ENCODE results near the gene FILIP1L.

Gene FILIP1L

DNA sequence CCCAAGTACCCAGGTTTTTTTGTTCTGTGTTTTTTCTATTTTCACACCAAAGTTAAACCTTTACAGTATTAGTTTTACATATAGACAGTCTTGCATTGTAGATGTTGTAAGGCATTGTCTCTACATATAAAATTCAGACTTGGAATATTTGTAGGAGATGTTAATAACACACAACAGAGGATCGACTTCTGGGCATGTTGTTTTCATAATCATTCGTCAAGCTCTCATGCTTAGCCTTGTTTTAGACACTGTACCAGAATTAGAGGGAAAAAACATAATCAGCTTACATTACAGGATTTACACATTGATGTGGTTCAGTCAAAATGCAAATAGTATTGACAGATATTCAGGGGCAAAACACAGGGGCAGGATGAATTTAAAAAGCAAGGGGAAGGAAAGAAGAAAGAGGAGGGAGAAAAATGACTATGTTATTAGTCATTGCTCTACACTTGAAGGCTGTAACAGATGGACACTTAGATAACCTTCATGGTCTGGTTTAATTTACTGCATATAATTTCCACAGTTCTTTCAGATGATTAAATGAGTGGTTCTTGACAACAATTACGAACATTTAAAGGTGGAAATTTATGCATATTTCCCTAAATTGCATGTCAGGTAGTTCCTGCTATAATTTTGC lies 289.2 kb downstream of the FILIP1L start:
- TF ChIP-seq ISL1 (CRISPR knock-in tag; IDR thresholded peaks at IDR 0.05) (peak; percentile 65), ZFP3 (CRISPR knock-in tag; IDR thresholded peaks at IDR 0.05) (no peak), ZC3H10 (CRISPR knock-in tag; IDR thresholded peaks at IDR 0.05) (no peak), TOX (CRISPR knock-in tag; IDR thresholded peaks at IDR 0.05; ENCODE audit: borderline replicate concordance) (no peak)
- ATAC-seq, result peak; percentile 83

DNA sequence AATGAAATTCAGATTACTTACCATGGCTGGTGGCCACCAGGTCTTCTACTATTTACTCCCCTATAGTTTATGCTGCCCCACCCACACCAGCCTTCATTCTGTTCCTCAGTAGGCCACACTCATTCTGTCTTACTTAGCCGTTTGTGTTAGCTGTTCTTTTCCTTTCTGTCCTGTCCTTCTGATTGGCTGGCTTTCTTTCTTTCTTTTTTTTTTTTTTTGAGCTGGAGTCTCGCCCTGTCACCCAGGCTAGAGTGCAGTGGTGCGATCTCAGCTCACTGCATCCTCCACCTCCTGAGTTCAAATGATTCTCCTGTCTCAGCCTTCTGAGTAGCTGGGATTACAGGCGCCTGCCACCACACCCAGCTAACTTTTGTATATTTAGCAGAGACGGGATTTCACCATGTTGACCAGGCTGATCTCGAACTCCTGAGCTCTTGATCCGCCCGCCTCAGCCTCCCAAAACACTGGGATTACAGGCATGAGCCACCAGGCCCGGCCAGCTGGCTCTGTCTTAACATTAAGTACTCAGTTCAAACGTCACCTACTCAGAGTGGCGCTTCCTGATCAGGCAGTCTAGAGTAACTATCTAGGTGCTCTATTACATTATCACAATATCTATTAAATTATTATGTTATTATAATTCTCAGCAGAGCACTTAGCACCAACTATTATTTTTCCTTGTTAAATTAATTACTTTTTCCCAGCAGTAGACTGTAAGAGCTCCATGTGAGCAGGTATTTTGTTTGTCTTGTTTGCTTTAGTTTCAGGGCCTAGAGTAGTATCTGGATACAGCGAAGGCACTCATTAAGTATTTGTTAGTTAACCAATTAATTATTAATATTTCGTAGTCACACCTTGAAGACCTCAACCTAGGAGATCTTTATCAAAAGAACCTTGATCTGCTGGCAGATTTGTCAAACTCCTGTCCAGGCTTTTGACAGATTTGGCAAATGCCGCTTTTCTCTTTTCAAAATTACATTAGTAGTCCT lies 290.3 kb downstream of the FILIP1L start:
- TF ChIP-seq, protein P1, sequence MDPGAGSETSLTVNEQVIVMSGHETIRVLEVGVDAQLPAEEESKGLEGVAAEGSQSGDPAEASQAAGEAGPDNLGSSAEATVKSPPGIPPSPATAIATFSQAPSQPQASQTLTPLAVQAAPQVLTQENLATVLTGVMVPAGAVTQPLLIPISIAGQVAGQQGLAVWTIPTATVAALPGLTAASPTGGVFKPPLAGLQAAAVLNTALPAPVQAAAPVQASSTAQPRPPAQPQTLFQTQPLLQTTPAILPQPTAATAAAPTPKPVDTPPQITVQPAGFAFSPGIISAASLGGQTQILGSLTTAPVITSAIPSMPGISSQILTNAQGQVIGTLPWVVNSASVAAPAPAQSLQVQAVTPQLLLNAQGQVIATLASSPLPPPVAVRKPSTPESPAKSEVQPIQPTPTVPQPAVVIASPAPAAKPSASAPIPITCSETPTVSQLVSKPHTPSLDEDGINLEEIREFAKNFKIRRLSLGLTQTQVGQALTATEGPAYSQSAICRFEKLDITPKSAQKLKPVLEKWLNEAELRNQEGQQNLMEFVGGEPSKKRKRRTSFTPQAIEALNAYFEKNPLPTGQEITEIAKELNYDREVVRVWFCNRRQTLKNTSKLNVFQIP (CRISPR knock-in tag; IDR thresholded peaks at IDR 0.05; ENCODE audit: borderline replicate concordance, low read depth), result no peak
- TF ChIP-seq ZNF8 (CRISPR knock-in tag; IDR thresholded peaks at IDR 0.05) (no peak), TCF4 (CRISPR knock-in tag; IDR thresholded peaks at IDR 0.05; ENCODE audit: borderline replicate concordance) (no peak), ISL1 (CRISPR knock-in tag; IDR thresholded peaks at IDR 0.05) (no peak)
- peak; percentile 34 for ATAC-seq

DNA sequence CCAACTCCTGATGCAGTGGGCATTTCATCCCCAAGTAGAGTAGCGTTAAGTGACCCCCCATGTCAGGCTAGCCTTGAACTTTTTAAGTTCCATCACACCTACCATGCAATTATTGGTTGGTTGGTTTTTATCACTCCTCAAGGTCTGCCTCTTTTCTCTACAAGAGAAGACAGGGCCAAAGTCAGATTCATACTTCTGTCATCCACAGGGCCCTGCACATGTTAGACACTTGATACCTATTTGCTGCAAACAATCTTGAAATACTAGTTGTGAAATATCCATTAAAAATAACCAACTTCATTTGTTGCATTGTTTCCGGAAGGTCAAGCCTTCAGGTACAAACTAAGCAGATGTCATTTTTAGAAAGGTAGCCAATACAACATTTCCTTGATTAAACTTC lies 295.5 kb downstream of the FILIP1L start:
- no peak for TF ChIP-seq ZFP3 (CRISPR knock-in tag; IDR thresholded peaks at IDR 0.05)
- TF ChIP-seq, protein P2, sequence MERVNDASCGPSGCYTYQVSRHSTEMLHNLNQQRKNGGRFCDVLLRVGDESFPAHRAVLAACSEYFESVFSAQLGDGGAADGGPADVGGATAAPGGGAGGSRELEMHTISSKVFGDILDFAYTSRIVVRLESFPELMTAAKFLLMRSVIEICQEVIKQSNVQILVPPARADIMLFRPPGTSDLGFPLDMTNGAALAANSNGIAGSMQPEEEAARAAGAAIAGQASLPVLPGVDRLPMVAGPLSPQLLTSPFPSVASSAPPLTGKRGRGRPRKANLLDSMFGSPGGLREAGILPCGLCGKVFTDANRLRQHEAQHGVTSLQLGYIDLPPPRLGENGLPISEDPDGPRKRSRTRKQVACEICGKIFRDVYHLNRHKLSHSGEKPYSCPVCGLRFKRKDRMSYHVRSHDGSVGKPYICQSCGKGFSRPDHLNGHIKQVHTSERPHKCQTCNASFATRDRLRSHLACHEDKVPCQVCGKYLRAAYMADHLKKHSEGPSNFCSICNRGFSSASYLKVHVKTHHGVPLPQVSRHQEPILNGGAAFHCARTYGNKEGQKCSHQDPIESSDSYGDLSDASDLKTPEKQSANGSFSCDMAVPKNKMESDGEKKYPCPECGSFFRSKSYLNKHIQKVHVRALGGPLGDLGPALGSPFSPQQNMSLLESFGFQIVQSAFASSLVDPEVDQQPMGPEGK (CRISPR knock-in tag; IDR thresholded peaks at IDR 0.05; ENCODE audit: borderline replicate concordance), result no peak
- TF ChIP-seq ZFP30 (CRISPR knock-in tag; IDR thresholded peaks at IDR 0.05), result no peak
- no peak for TF ChIP-seq ZNF70 (CRISPR knock-in tag; IDR thresholded peaks at IDR 0.05)
- TF ChIP-seq OSR1 (CRISPR knock-in tag; IDR thresholded peaks at IDR 0.05), result no peak
- TF ChIP-seq GLIS3 (CRISPR knock-in tag; IDR thresholded peaks at IDR 0.05), result no peak
- no peak for TF ChIP-seq PPARA (CRISPR knock-in tag; IDR thresholded peaks at IDR 0.05; ENCODE audit: borderline replicate concordance)
- no peak for TF ChIP-seq TOX (CRISPR knock-in tag; IDR thresholded peaks at IDR 0.05; ENCODE audit: borderline replicate concordance)
- TF ChIP-seq ESRRG (CRISPR knock-in tag; IDR thresholded peaks at IDR 0.05), result no peak
- ATAC-seq, result no peak

DNA sequence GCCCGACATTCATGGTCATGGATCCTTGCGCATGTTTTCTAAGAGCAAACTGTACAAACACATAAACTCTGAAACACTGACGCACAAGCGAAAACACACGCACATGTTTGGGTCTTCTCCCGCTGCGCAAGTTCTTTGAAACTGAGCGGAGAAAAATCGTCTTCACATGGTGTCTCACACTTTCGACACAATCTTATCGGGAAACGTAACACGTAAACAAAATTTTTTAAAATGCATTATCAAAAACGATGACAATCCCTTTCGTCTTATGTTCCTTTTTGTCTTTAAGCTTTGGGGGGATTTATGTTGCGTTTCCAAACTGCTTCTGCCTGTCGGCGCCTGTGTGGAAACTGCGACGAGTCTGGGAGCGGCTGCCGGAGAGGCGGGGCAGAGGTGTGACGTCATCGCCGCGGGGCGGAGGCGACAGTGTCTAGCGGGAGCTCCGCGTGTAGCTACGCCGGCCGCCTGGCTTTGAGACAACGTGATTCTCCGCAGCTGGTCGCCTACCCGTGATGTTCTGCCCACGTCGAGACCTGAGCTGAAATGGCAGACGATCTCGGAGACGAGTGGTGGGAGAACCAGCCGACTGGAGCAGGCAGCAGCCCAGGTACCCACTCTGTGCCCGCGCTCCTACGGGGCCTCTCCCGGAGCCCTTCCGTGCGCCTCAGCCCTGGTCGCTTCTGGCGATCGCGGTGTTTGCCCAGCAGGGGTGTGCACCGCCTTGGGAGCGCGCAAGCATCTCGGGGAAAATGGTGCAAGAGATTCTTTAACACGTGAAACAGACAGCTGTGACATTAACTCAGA lies 296.7 kb downstream of the FILIP1L start, which contains the start of gene CMSS1:
Gene CMSS1 (plus strand): TSS at position 426 of the 804 bp plus-strand sequence.
- peak; percentile 97 for ATAC-seq
- TF ChIP-seq, protein P3, sequence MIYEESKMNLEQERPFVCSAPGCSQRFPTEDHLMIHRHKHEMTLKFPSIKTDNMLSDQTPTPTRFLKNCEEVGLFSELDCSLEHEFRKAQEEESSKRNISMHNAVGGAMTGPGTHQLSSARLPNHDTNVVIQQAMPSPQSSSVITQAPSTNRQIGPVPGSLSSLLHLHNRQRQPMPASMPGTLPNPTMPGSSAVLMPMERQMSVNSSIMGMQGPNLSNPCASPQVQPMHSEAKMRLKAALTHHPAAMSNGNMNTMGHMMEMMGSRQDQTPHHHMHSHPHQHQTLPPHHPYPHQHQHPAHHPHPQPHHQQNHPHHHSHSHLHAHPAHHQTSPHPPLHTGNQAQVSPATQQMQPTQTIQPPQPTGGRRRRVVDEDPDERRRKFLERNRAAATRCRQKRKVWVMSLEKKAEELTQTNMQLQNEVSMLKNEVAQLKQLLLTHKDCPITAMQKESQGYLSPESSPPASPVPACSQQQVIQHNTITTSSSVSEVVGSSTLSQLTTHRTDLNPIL (CRISPR knock-in tag; IDR thresholded peaks at IDR 0.05; ENCODE audit: low read depth), result no peak
- peak; percentile 77 for TF ChIP-seq SNAI2 (CRISPR knock-in tag; IDR thresholded peaks at IDR 0.05)
- peak; percentile 30; the same call in 1 of the 2 replicates for TF ChIP-seq TCF4 (CRISPR knock-in tag; IDR thresholded peaks at IDR 0.05; ENCODE audit: borderline replicate concordance)
- no peak for TF ChIP-seq ISL1 (CRISPR knock-in tag; IDR thresholded peaks at IDR 0.05)
- no peak for TF ChIP-seq ZNF8 (CRISPR knock-in tag; IDR thresholded peaks at IDR 0.05)
- 0 out of 2 replicates have a peak, but pooled peaks have one; percentile 25 for TF ChIP-seq BACH2 (CRISPR knock-in tag; IDR thresholded peaks at IDR 0.05; ENCODE audit: borderline replicate concordance)
- peak; percentile 41; the same call in 1 of the 2 replicates for TF ChIP-seq ZFP30 (CRISPR knock-in tag; IDR thresholded peaks at IDR 0.05)
- TF ChIP-seq, protein P1 (CRISPR knock-in tag; IDR thresholded peaks at IDR 0.05; ENCODE audit: borderline replicate concordance, low read depth), result no peak
- 0 out of 2 replicates have a peak, but pooled peaks have one; percentile 39 for TF ChIP-seq PPARA (CRISPR knock-in tag; IDR thresholded peaks at IDR 0.05; ENCODE audit: borderline replicate concordance)
- TF ChIP-seq ZFP3 (CRISPR knock-in tag; IDR thresholded peaks at IDR 0.05), result peak; percentile 84
- TF ChIP-seq, protein P2 (CRISPR knock-in tag; IDR thresholded peaks at IDR 0.05; ENCODE audit: borderline replicate concordance), result no peak
- TF ChIP-seq, protein P4, sequence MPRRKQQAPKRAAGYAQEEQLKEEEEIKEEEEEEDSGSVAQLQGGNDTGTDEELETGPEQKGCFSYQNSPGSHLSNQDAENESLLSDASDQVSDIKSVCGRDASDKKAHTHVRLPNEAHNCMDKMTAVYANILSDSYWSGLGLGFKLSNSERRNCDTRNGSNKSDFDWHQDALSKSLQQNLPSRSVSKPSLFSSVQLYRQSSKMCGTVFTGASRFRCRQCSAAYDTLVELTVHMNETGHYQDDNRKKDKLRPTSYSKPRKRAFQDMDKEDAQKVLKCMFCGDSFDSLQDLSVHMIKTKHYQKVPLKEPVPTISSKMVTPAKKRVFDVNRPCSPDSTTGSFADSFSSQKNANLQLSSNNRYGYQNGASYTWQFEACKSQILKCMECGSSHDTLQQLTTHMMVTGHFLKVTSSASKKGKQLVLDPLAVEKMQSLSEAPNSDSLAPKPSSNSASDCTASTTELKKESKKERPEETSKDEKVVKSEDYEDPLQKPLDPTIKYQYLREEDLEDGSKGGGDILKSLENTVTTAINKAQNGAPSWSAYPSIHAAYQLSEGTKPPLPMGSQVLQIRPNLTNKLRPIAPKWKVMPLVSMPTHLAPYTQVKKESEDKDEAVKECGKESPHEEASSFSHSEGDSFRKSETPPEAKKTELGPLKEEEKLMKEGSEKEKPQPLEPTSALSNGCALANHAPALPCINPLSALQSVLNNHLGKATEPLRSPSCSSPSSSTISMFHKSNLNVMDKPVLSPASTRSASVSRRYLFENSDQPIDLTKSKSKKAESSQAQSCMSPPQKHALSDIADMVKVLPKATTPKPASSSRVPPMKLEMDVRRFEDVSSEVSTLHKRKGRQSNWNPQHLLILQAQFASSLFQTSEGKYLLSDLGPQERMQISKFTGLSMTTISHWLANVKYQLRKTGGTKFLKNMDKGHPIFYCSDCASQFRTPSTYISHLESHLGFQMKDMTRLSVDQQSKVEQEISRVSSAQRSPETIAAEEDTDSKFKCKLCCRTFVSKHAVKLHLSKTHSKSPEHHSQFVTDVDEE (CRISPR knock-in tag; IDR thresholded peaks at IDR 0.05), result no peak
- no peak for TF ChIP-seq ARNTL (CRISPR knock-in tag; IDR thresholded peaks at IDR 0.05; ENCODE audit: borderline replicate concordance, low read depth)
